ENCODE data around the gene FOXQ1.

Gene FOXQ1, protein sequence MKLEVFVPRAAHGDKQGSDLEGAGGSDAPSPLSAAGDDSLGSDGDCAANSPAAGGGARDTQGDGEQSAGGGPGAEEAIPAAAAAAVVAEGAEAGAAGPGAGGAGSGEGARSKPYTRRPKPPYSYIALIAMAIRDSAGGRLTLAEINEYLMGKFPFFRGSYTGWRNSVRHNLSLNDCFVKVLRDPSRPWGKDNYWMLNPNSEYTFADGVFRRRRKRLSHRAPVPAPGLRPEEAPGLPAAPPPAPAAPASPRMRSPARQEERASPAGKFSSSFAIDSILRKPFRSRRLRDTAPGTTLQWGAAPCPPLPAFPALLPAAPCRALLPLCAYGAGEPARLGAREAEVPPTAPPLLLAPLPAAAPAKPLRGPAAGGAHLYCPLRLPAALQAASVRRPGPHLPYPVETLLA

GRCh38 chr6:1311400-1312202 lies at the start of gene FOXQ1:
Gene FOXQ1 (plus strand): TSS chr6:1312098. CDS start chr6:1312705, 607 bp downstream.
- peak in 2 of 42 donors; percentile 8 to 20 for DNase-seq
- intact Hi-C loops (cut with DNase I) = no loop called here

GRCh38 chr6:1262704-1263038 lies 49.2 kb upstream of the FOXQ1 start:
- intact Hi-C loops (cut with DNase I) = no loop called here
- DNase-seq = no peak

- no peak for DNase-seq
- intact Hi-C loops (cut with DNase I) = no loop called here
Observed at GRCh38 chr6:1263039-1263849, 48.7 kb upstream of the FOXQ1 start.

DNA sequence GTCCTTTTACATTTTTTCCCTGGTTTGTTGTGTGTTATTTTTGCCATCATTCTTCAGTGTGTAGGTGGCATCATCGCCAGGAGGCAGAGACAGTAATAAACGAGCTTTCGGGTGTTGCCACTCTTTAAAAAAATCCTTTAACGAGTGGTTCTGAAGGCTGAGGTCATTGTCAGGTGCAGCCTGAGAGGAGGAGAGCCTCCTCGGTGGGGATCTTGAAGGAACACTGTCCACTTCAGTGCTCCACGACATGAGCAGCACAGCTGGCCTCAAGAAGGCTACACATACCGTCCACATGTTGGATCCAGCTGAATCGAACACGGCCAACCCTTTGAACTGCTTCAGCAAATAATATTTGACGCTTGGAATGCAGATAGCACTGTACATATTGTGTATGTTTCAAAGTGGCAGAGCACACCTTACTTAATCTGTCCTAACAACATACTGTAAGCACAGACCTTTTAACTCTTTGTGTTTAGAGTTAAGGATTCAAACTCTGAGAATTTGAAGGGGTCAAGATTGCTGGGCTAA lies 48.0 kb upstream of the FOXQ1 start:
- intact Hi-C loops (cut with DNase I) = no loop called here
- DNase-seq = no peak

DNA sequence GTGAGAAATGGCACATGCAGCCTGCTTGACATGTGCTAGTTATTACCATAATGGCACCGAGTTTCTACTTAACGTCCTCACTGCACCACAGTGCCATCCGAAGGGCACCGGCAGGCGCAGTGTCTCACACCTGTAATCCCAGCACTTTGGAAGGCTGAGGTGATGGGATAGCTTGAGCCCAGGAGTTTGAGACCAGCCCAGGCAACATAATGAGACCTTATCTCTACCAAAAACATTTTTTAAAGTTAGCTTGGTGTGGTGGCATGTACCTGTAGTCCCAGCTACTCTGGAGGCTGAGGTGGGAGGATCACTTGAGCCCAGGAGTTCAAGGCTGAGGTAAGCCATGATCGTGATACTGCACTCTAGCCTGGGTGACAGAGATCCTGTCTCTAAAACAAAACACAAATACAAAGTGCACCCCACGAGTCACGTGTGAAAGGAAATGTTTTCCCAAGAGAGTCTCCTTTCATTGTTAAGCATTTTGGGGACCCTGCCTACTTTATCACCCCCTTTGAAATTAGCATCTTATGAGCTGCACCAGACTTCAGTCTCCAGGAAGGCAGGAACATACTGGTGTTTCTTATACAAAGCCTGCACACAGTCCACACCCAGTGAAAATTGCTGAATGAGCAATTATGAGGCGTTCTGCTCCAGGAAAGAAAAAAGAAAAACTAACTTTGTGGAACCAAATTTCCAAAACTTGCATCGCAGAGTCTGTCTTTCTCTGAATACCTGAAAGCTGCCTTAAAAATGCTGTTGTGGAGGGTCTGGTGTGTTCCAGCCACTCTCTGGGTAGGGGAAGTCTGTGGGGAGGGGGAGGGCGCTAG lies 47.1 kb upstream of the FOXQ1 start:
- intact Hi-C loops (cut with DNase I) = no loop called here
- no peak for DNase-seq

- intact Hi-C loops (cut with DNase I) = no loop called here
- no peak for DNase-seq
Observed at GRCh38 chr6:1266686-1267056, 45.2 kb upstream of the FOXQ1 start.

GRCh38 chr6:1267057-1267732 lies 44.7 kb upstream of the FOXQ1 start:
- intact Hi-C loops (cut with DNase I) = no loop called here

GRCh38 chr6:1267790-1268762 lies 43.8 kb upstream of the FOXQ1 start:
- no peak for DNase-seq
- intact Hi-C loops (cut with DNase I) = no loop called here

More at GRCh38 chr6:1267057-1267732, 44.7 kb upstream of the FOXQ1 start:
- no peak for DNase-seq

GRCh38 chr6:1271071-1271763 lies 40.7 kb upstream of the FOXQ1 start:
- intact Hi-C loops (cut with DNase I) = no loop called here
- no peak for DNase-seq

DNA sequence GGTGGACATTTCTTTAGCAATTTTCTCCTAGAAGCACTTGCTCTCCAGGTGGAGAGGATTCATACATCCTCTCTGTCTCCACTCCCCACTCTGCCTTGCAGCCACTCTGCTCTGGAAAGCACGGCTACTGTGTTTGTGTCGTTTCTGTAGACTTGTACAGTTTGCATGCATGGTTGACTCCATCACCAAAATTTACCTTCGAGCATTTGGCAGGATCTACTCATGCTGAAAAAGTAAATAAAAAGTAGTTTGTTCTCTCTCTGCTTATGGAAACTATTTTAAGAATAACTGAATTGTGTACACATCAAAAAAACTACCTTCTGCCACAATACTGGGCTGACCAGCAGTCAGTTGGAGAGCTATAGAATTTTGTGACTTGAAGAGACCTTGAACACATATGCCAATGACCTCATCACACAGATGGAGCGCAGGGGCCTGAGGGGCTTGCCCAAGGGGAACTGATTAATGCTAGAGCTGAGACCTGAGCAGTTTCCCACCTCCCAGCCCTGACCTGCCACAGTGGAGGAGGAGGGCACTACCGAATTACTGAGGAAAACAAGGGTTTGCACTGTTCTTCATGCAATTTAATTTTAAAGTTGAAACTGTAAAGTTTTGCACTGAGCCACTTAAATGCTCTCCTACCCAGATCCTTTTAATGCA lies 33.7 kb upstream of the FOXQ1 start:
- no peak for DNase-seq
- intact Hi-C loops (cut with DNase I) = no loop called here

DNA sequence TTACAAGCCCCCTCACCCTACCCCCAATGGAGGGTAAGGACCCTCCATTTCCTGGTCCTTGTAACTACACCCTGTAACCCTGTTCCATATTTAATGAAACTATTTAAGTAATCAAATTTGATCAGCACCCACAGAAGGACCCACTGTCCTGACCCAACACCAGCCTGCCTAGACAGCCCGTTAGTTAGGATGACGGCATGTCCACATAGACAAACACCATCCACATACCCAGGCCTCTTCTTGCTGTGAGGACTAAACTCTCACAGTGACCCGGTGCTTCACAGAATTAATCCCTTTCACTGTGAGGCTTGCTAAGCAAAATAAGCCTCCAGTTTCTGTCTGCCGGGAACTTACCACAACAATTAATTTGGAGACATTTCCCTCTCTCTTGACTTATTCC lies 32.8 kb upstream of the FOXQ1 start:
- intact Hi-C loops (cut with DNase I) = no loop called here
- no peak for DNase-seq

- intact Hi-C loops (cut with DNase I) = no loop called here
- DNase-seq = no peak
Observed at GRCh38 chr6:1280666-1281300, 31.1 kb upstream of the FOXQ1 start.

GRCh38 chr6:1281746-1282145 lies 30.2 kb upstream of the FOXQ1 start:
- intact Hi-C loops (cut with DNase I) = no loop called here
- DNase-seq = no peak

DNA sequence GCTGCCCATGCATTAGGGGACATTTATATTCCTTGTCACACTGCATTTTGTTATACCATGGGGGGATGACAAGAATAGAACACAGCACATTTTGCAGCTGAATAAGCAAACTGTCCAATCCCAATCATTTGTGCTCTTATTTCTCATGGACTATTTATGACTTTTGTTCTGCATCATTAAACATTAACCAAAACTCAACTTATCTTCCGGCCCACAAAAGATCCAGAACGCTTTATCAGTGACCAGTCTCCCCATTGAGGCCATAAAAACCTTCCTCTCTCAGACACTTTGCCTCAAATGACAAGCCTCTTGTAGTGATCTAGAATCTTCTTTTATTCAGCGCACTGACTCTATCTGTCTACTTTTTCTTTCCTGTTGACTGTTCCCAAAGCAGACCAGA lies 28.4 kb upstream of the FOXQ1 start:
- DNase-seq = no peak
- intact Hi-C loops (cut with DNase I) = no loop called here

GRCh38 chr6:1285556-1285955 lies 26.3 kb upstream of the FOXQ1 start:
- intact Hi-C loops (cut with DNase I) = no loop called here
- DNase-seq = peak in 13 of 42 donors; percentile 2 to 45 (median 20)
